Stimulated activated CD8-positive, alpha-beta memory T cell treated with anti-CD3 and anti-CD28 coated beads, Interleukin-7, amount 100 ng/mL, for 24 hours (primary cell): ENCODE results near the gene HNRNPR.

ENCODE experiments used
- DNase-seq: peaks from one replicate; pipeline ENCODE4 v3.0.0-alpha.2; 2020; ENCODE audit warnings: low read depth

HNRNPR gene

GRCh38 chr1:23368562-23369334 lies 24.7 kb upstream of the HNRNPR start:
- peak; percentile 67 for DNase-seq

GRCh38 chr1:23367791-23368561 lies 23.9 kb upstream of the HNRNPR start:
- DNase-seq: peak; percentile 91

- DNase-seq: no peak
Observed at GRCh38 chr1:23367451-23367790, 23.3 kb upstream of the HNRNPR start.

GRCh38 chr1:23366598-23366997 lies 22.5 kb upstream of the HNRNPR start:
- no peak for DNase-seq

- no peak for DNase-seq
Observed at GRCh38 chr1:23366146-23366545, 22.1 kb upstream of the HNRNPR start.

- no peak for DNase-seq
Observed at GRCh38 chr1:23362218-23362713, 18.2 kb upstream of the HNRNPR start.

- DNase-seq: no peak
Observed at GRCh38 chr1:23358310-23358875, 14.3 kb upstream of the HNRNPR start.

GRCh38 chr1:23357138-23357908 lies 13.2 kb upstream of the HNRNPR start:
- no peak for DNase-seq

- no peak for DNase-seq
Observed at GRCh38 chr1:23356471-23357137, 12.5 kb upstream of the HNRNPR start.

- no peak for DNase-seq
Observed at GRCh38 chr1:23354245-23354644, 10.2 kb upstream of the HNRNPR start.

GRCh38 chr1:23352096-23352695 lies 8.1 kb upstream of the HNRNPR start:
- no peak for DNase-seq

- DNase-seq: no peak
Observed at GRCh38 chr1:23345920-23346319, 1.8 kb upstream of the HNRNPR start.

- DNase-seq: no peak
Observed at GRCh38 chr1:23344987-23345472, 946 bp upstream of the HNRNPR start.

GRCh38 chr1:23343221-23344110 lies 618 bp downstream of the HNRNPR start:
- DNase-seq: peak; percentile 23

- no peak for DNase-seq
Observed at GRCh38 chr1:23341931-23342692, 2.0 kb downstream of the HNRNPR start.

GRCh38 chr1:23339632-23340031 lies 4.5 kb downstream of the HNRNPR start:
- no peak for DNase-seq

GRCh38 chr1:23337869-23338268 lies 6.2 kb downstream of the HNRNPR start:
- DNase-seq: no peak

GRCh38 chr1:23331713-23332112 lies 12.4 kb downstream of the HNRNPR start:
- no peak for DNase-seq

GRCh38 chr1:23330846-23331245 lies 13.2 kb downstream of the HNRNPR start:
- no peak for DNase-seq
